Activated naive CD8-positive, alpha-beta T cell (primary cell): ENCODE data around the gene GSTK1.
"Not testable (repeated sequence)": the region's sequence is repeated elsewhere in the genome, so short reads cannot be mapped to it uniquely, and the experiment has no call there.

Experiments used
- H3K27ac Mint-ChIP-seq: one replicate; pipeline ENCODE4 v1.8.0; 2021; ENCODE audit warnings: mixed read lengths
- H3K27me3 Mint-ChIP-seq: one replicate; pipeline ENCODE4 v1.8.0; 2021; ENCODE audit warnings: mixed read lengths
- H3K36me3 Mint-ChIP-seq: one replicate; pipeline ENCODE4 v1.8.0; 2021; ENCODE audit warnings: mixed read lengths
- H3K4me1 Mint-ChIP-seq: one replicate; pipeline ENCODE4 v1.8.0; 2021; ENCODE audit warnings: low read depth, mixed read lengths
- H3K4me3 Mint-ChIP-seq: one replicate; pipeline ENCODE4 v1.8.0; 2021; ENCODE audit warnings: mild to moderate bottlenecking, mixed read lengths
- H3K9me3 Mint-ChIP-seq: one replicate; pipeline ENCODE4 v1.8.0; 2021; ENCODE audit warnings: low read depth, mixed read lengths

GSTK1 gene

DNA sequence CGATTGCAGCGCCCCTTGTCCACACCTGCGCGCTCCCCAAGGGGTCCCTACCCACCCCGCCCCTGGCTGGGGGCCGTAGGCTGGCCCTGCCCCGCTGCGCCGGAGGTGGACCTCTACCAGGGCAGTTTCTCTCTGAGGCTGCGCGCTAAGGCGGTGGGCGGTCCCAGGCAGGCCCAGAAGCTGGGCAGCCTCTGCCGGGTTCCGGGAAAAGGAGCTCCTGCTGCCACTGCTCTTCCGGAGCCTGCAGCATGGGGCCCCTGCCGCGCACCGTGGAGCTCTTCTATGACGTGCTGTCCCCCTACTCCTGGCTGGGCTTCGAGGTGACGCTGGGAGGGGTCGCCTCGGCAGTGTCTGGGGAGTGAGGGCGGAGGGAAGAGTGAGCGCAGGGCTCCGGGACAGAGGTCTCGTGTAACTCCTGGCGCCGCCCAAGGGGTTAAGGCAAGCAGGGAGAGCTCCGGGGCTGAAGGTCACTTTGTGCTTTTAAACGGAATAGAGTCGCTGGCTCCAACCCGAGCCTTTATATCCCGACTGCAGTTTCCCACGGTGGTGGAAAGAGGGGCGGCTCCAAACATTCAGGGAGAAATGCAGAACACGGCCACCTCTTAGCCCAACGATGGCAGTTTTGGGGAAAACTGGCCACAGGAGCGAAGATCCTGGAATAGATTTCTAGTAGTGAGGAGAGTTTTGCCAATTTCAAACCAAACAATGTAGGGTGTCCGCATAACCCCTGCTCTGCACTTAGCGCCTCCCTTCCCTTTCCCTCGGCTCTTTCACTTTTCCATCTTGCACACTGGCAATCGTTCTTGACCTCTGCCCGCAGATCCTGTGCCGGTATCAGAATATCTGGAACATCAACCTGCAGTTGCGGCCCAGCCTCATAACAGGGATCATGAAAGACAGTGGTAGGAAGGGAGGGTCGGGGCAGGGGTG, at the start of gene GSTK1:
Gene GSTK1, plus strand, starts transcription at position 176 of the 930 bp plus-strand sequence. Its CDS starts 73 bp downstream, at position 249.
- Mint-ChIP-seq H3K36me3 (peaks cover 7% of the 10 kb centered on the region), H3K4me1 (peaks cover 61% of the 10 kb centered on the region), H3K9me3 (no peaks in the 10 kb centered on the region), H3K27me3 (no peaks in the 10 kb centered on the region), H3K4me3 (peak within 1 kb of the TSS; percentile 96), H3K27ac (peak within 1 kb of the TSS; percentile 96)

- not testable (repeated sequence) for H3K9me3 Mint-ChIP-seq, H3K4me3 Mint-ChIP-seq, H3K27ac Mint-ChIP-seq, H3K4me1 Mint-ChIP-seq, H3K36me3 Mint-ChIP-seq, H3K27me3 Mint-ChIP-seq
These were observed 49.8 kb upstream of the GSTK1 start for GRCh38 chr7:143213478-143213877.

DNA sequence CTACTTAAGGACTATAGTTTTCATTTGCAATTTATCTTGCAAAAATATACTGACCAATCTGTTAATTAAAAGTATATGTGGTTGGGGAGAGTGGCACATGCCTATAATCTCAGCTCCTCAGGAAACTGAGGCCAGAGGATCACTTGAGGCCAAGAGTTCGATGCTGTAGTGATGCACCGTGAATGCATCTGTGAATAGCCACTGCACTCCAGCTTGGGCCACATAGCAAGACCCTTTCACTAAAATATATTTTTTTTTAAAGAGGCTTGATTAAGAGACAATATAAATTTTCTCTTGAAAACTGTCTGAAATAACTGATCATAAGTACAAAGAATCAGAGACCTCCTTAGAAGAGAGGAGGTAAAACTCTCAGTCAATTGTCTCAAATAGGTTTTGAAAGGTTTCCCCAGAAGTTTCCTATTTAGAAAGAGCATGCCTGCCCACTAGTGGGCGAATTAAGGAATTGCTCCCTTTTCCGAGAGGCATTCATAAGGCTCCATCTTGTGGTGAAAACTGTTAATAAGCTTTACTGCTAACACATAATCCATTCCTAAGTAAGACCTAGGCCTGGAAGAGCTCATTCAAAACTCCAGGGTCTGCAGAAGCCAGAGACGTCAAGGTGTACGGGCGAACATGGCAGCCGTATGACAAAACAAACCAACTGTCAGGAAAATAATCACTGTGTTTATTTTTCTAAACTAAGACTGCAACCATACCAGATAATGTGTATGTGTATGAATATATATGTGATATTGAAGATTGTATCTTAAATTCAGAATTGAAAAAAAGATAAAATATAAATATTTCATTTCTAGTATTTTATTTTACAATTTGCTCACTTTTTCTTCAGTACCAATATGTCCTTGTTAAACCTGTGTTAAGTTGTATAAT, 48.2 kb upstream of the GSTK1 start:
- no peak overlapping the region for H3K27ac Mint-ChIP-seq
- H3K9me3 Mint-ChIP-seq = no peaks in the 10 kb centered on the region
- no peak overlapping the region for H3K4me3 Mint-ChIP-seq

DNA sequence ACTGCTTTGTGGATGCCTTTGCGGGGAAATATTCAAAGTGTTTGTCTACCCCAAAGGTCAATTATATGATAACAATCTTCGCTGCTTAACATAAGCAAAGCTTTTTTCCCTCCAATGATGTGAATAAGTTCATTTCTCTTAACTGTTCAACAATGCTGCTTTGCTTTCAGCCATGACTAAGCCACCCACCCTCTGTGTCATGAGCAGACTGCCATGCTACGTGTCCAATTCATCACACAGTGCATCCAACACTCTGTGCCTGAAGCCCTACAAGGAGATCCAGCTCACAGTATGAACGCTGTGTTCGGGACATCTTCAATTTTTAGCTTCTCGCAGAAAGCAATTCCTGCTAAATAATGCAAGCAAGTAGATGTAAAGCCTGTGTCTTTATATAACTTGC, 47.1 kb upstream of the GSTK1 start:
- Mint-ChIP-seq H3K27ac (no peak overlapping the region), H3K9me3 (no peaks in the 10 kb centered on the region), H3K4me1 (no peaks in the 10 kb centered on the region), H3K4me3 (no peak overlapping the region), H3K36me3 (no peaks in the 10 kb centered on the region), H3K27me3 (peaks cover 2% of the 10 kb centered on the region)

More for the DNA sequence above, 48.2 kb upstream of the GSTK1 start:
- Mint-ChIP-seq H3K27me3 (peaks cover 2% of the 10 kb centered on the region), H3K36me3 (no peaks in the 10 kb centered on the region), H3K4me1 (no peaks in the 10 kb centered on the region)

DNA sequence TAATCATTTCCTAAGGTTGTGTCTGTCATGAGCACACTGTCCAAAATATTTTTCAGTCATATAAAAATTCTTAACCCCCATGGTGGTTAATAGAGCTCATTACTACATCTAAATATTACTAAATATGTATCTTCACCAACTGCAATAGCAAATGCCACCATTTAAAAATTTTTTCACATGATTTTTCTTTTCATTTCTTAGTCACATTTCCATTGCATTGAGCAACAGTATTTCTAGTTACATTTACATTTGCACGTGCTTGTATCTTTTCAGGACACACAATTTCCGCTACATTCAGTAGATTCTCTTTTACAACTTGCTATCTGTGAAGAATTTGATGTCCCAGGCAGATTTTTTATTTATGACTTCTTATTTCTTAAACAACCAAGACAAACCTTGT, 46.6 kb upstream of the GSTK1 start:
- Mint-ChIP-seq H3K9me3 (no peaks in the 10 kb centered on the region), H3K27ac (no peak overlapping the region), H3K4me1 (no peaks in the 10 kb centered on the region), H3K4me3 (no peak overlapping the region), H3K27me3 (peaks cover 3% of the 10 kb centered on the region), H3K36me3 (no peaks in the 10 kb centered on the region)

- Mint-ChIP-seq H3K27me3 (peaks cover 9% of the 10 kb centered on the region), H3K27ac (no peak overlapping the region), H3K4me3 (no peak overlapping the region), H3K9me3 (no peaks in the 10 kb centered on the region), H3K4me1 (no peaks in the 10 kb centered on the region), H3K36me3 (no peaks in the 10 kb centered on the region)
These were observed 45.4 kb upstream of the GSTK1 start for GRCh38 chr7:143217806-143218205.

DNA sequence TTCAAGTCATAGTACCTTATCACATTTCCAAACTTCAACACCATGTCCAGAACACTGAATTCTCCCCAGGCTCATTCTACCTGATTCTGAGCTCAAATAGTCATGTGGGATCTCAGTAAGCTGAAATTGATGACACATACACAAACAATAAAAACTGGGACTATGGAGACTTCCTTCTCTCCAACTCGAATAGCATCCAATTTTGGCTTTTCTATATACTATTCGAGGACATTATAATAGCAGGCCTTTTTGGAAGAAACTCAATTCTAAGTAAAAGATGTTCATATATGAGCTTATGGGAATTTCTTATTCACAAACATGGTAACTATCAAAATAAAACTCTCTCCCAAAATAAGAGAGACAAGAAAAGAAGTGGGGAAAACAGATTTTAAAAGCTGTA, 42.0 kb upstream of the GSTK1 start:
- Mint-ChIP-seq H3K27me3 (peaks cover 9% of the 10 kb centered on the region), H3K27ac (no peak overlapping the region), H3K4me1 (no peaks in the 10 kb centered on the region), H3K36me3 (no peaks in the 10 kb centered on the region), H3K4me3 (no peak overlapping the region), H3K9me3 (no peaks in the 10 kb centered on the region)

- peaks cover 9% of the 10 kb centered on the region for H3K27me3 Mint-ChIP-seq
- no peaks in the 10 kb centered on the region for H3K4me1 Mint-ChIP-seq
- H3K36me3 Mint-ChIP-seq = no peaks in the 10 kb centered on the region
- no peaks in the 10 kb centered on the region for H3K9me3 Mint-ChIP-seq
- no peak within 1 kb of the TSS for H3K4me3 Mint-ChIP-seq
- no peak within 1 kb of the TSS for H3K27ac Mint-ChIP-seq
These were observed 41.5 kb upstream of the GSTK1 start, which contains the start of gene TAS2R40 for GRCh38 chr7:143221737-143222136. TAS2R40 (plus strand) TSS chr7:143222037; CDS start chr7:143222079, 42 bp downstream.

DNA sequence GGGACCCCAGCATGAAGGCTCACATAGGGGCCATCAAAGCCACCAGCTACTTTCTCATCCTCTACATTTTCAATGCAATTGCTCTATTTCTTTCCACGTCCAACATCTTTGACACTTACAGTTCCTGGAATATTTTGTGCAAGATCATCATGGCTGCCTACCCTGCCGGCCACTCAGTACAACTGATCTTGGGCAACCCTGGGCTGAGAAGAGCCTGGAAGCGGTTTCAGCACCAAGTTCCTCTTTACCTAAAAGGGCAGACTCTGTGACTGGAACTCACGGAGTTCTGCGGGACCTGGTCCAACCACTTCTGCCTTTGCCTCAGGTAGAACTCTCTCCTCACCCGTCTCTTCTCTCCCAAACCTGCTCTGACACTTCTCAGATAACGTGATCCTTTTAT, 40.5 kb upstream of the GSTK1 start:
- H3K4me1 Mint-ChIP-seq = no peaks in the 10 kb centered on the region
- H3K4me3 Mint-ChIP-seq = no peak overlapping the region
- H3K27ac Mint-ChIP-seq = no peak overlapping the region
- H3K36me3 Mint-ChIP-seq = no peaks in the 10 kb centered on the region
- no peaks in the 10 kb centered on the region for H3K9me3 Mint-ChIP-seq
- H3K27me3 Mint-ChIP-seq = peaks cover 9% of the 10 kb centered on the region

DNA sequence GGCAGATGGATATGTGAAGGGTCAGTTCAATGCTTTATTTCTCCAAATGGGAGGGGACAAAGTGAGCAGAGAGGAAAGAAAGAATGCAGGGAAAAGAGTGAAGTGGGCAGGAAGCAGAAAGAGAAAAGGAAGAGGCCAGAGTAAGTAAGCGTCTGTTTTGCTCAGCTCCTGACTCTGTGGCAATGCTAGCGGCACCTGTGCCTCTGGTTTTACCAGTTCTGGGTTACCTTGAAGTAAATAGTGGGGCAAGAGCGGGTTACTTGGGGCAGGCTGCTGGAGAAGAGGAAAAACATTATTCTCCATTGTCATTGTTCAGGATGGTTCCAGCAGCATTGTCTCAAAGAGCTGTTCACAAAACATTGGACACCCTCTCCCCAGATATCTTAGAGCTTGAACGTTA, 39.5 kb upstream of the GSTK1 start:
- H3K4me1 Mint-ChIP-seq = no peaks in the 10 kb centered on the region

DNA sequence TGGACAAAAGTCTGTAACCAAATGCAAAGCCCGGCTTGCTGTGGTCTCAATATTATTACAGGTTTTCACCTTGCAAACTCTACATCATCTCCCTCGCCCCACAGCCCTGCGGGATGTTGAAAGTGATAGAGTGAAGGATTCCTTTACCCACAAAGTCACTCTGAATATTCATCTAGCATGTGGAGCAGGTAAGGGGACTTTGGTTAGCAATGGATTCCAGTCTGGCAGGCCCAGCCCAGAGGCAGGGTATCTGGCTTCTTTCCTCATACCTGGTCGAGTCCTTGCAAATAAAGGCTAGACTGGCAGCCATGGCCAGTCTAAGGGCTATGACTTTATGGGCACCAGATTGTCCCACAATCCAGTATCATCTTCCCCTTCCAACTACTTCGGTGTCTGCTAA, 38.2 kb upstream of the GSTK1 start:
- no peak overlapping the region for H3K4me3 Mint-ChIP-seq
- peaks cover 7% of the 10 kb centered on the region for H3K27me3 Mint-ChIP-seq
- no peaks in the 10 kb centered on the region for H3K4me1 Mint-ChIP-seq

More for the DNA sequence above, 39.5 kb upstream of the GSTK1 start:
- H3K4me3 Mint-ChIP-seq = no peak overlapping the region
- no peak overlapping the region for H3K27ac Mint-ChIP-seq
- H3K36me3 Mint-ChIP-seq = no peaks in the 10 kb centered on the region
- no peaks in the 10 kb centered on the region for H3K9me3 Mint-ChIP-seq
- peaks cover 9% of the 10 kb centered on the region for H3K27me3 Mint-ChIP-seq

GRCh38 chr7:143227806-143228205, 35.4 kb upstream of the GSTK1 start:
- Mint-ChIP-seq H3K4me1 (no peaks in the 10 kb centered on the region), H3K36me3 (no peaks in the 10 kb centered on the region)

More for the DNA sequence above, 38.2 kb upstream of the GSTK1 start:
- no peaks in the 10 kb centered on the region for H3K36me3 Mint-ChIP-seq
- no peaks in the 10 kb centered on the region for H3K9me3 Mint-ChIP-seq
- H3K27ac Mint-ChIP-seq = no peak overlapping the region

DNA sequence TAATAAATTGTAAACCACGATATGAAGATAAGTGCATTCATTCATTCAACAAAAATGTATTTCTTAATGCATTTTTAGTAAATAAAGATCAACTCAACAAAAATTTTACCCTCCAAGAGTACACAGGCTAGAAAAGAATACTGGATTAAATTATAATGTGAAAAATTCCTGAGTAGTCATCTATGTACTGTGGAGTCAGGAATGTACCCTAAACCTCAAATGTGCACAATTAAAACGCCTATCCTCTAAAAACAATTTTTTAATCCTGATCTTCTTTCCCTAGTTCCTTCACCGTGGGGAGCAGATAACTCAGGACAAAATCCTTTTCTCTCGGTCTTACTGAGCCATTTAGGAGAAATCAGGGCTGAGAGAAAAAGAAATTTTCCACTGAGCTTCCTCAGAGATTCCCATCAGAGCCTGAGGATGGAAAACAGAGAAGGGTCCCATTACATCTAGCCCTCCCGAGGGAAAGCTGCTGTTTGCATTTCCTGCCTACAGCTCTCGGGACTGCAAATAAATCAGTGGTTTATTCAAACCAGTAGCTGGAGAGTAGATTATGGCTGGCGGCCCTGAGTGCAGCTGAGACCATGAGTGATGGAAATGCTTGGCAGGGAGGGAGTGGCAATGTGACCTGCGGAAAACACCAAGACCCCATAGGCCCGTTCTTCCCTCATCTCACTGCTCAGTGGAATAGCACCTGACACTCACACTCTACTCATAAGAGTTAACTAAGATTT, 34.0 kb upstream of the GSTK1 start:
- no peaks in the 10 kb centered on the region for H3K36me3 Mint-ChIP-seq
- no peak overlapping the region for H3K4me3 Mint-ChIP-seq
- no peak overlapping the region for H3K27ac Mint-ChIP-seq
- no peaks in the 10 kb centered on the region for H3K4me1 Mint-ChIP-seq
- no peaks in the 10 kb centered on the region for H3K9me3 Mint-ChIP-seq
- H3K27me3 Mint-ChIP-seq = no peaks in the 10 kb centered on the region

More at GRCh38 chr7:143227806-143228205, 35.4 kb upstream of the GSTK1 start:
- no peaks in the 10 kb centered on the region for H3K9me3 Mint-ChIP-seq
- no peak overlapping the region for H3K4me3 Mint-ChIP-seq
- H3K27me3 Mint-ChIP-seq = no peaks in the 10 kb centered on the region
- no peak overlapping the region for H3K27ac Mint-ChIP-seq

- Mint-ChIP-seq H3K4me1 (no peaks in the 10 kb centered on the region), H3K4me3 (no peak overlapping the region), H3K9me3 (no peaks in the 10 kb centered on the region), H3K27ac (no peak overlapping the region), H3K36me3 (peaks cover 3% of the 10 kb centered on the region), H3K27me3 (peaks cover 2% of the 10 kb centered on the region)
These were observed 32.4 kb upstream of the GSTK1 start for GRCh38 chr7:143230602-143231457.
